SU-DHL-6 (cell line): ENCODE measurements around the gene LRRTM3.

Experiments used
- CTCF ChIP-seq: fragments of 200-600 bp; sonication (generic); IDR thresholded peaks from one replicate; pipeline ENCODE4 v1.5.1; 2017; ENCODE audit warnings: antibody characterized with exemption, mild to moderate bottlenecking, low read length, moderate library complexity; ENCODE audit not compliant: insufficient read depth, poor library complexity, severe bottlenecking
- EZH2phosphoT487 ChIP-seq: fragments of 200-600 bp; sonication (generic), shearing (Covaris generic); conservative IDR thresholded peaks from 2 replicates; pipeline ENCODE4 v1.6.1; 2018; ENCODE audit warnings: mild to moderate bottlenecking, antibody characterized with exemption, low read length, moderate library complexity, mixed read lengths

DNA sequence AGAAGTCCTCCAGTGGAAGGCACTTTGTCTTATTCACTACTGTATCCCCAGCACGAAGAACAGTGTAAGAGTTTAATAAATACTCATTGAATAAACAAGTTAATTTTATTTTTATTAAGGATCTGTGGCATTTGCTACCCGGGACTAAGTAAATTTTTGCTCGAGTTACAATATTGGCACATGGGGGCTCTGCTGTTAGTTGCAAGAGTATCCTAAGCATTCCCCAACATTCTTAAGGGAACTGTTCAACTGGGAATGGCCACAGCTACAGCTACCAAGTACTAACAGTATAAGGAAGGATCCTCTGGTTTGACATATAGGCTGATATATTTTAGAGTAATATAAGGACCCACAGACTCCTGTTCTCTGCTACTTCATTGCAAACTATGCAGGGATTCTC, 8.7 kb upstream of the LRRTM3 start:
- TF ChIP-seq CTCF (no peak), EZH2phosphoT487 (no peak)
